Tongue (tissue), 3 donors: ENCODE measurements around the gene LAMC1. TPM values are rescaled to one million over a fixed set of nuclear protein-coding genes. Genes with fewer than 3 reads are reported as not detected.

ENCODE experiments used
- DNase-seq: peaks from one replicate; pipeline ENCODE4 v3.0.0-alpha.2; 2015
- small RNA-seq: library from RNA; depleted of rRNA; stranded (forward); fragments of <200 nt; gene quantifications from one replicate; pipeline ENCODE3, GENCODE V24; 2014; ENCODE audit warnings: low replicate concordance
- total RNA-seq: library from RNA; depleted of rRNA; stranded (reverse); fragments of >200 nt; gene quantifications from one replicate; pipeline ENCODE4 v1.2.3, GENCODE V29; 2014

LAMC1 gene
- total RNA-seq, 1 donor from 2014 or later: 482 TPM

GRCh38 chr1:183194527-183195141 is 171.4 kb downstream of the LAMC1 start:
- DNase-seq: no peak

GRCh38 chr1:183195142-183195574 is 171.9 kb downstream of the LAMC1 start:
- no peak for DNase-seq

Small RNAs within 50 kb of the gene (small RNA-seq; reads per million reads assigned to genes)
- gene RNU6-41P: not detected

Other genes with a start within 250 kb of the LAMC1 start
- gene NPL, start 233.6 kb upstream of the LAMC1 start, total RNA-seq: 3.4 TPM
- 131 TPM for gene DHX9, start 184.1 kb upstream of the LAMC1 start, total RNA-seq
- gene SHCBP1L, start 70.3 kb upstream of the LAMC1 start, total RNA-seq: 0.41 TPM
- 11.8 TPM for gene LAMC2, start 162.8 kb downstream of the LAMC1 start, total RNA-seq